Neural progenitor cell (in vitro differentiated cells): ENCODE data around the gene ANO10. TPM values are rescaled to one million over a fixed set of nuclear protein-coding genes. Genes with fewer than 3 reads are reported as not detected.

Experiments
- DNase-seq: peaks from one replicate; pipeline ENCODE4 v3.0.0-alpha.2; 2016; ENCODE audit warnings: low spot score
- H2AFZ ChIP-seq: fragments of 200-600 bp; sonication (generic); replicated peaks from 2 replicates; pipeline ENCODE4 v1.6.1; 2016; ENCODE audit warnings: antibody characterized with exemption
- H3F3A ChIP-seq: fragments of 200-600 bp; sonication (generic); 2 replicates; pipeline ENCODE4 v1.6.1; 2016; ENCODE audit warnings: antibody characterized with exemption, low read depth
- H3K27ac ChIP-seq: fragments of 200-600 bp; sonication (generic); 2 replicates; pipeline ENCODE4 v1.5.1; 2016; ENCODE audit warnings: mild to moderate bottlenecking
- H3K27me3 ChIP-seq: fragments of 200-600 bp; sonication (generic); 2 replicates; pipeline ENCODE4 v1.6.1; 2016; ENCODE audit warnings: mild to moderate bottlenecking, moderate library complexity
- H3K36me3 ChIP-seq: fragments of 200-600 bp; sonication (generic); 2 replicates; pipeline ENCODE4 v1.5.1; 2016
- H3K4me1 ChIP-seq: fragments of 200-600 bp; sonication (generic); 2 replicates; pipeline ENCODE4 v1.6.1; 2016; ENCODE audit warnings: mixed run types
- H3K4me2 ChIP-seq: fragments of 200-600 bp; sonication (generic); 2 replicates; pipeline ENCODE4 v1.6.1; 2016
- H3K4me3 ChIP-seq: fragments of 200-600 bp; sonication (generic); 2 replicates; pipeline ENCODE4 v1.5.1; 2016
- H3K79me2 ChIP-seq: fragments of 200-600 bp; sonication (generic); 2 replicates; pipeline ENCODE4 v1.6.1; 2016; ENCODE audit warnings: low read depth
- H3K9ac ChIP-seq: fragments of 200-600 bp; sonication (generic); 2 replicates; pipeline ENCODE4 v1.6.1; 2016
- H3K9me3 ChIP-seq: fragments of 200-600 bp; sonication (generic); 2 replicates; pipeline ENCODE4 v1.5.1; 2016; ENCODE audit warnings: low read depth
- H4K20me1 ChIP-seq: fragments of 200-600 bp; sonication (generic); 2 replicates; pipeline ENCODE4 v1.6.1; 2016; ENCODE audit warnings: low read depth
- H3K27ac Mint-ChIP-seq: 3 replicates; pipeline ENCODE4 v1.8.0; 2021; ENCODE audit warnings: mixed read lengths
- H3K27me3 Mint-ChIP-seq: 2 replicates; pipeline ENCODE4 v1.8.0; 2022; ENCODE audit warnings: low read depth, mild to moderate bottlenecking, inconsistent platforms, moderate library complexity, mixed read lengths; ENCODE audit not compliant: insufficient read depth
- H3K36me3 Mint-ChIP-seq: 3 replicates; pipeline ENCODE4 v1.8.0; 2021; ENCODE audit warnings: mixed read lengths
- H3K4me1 Mint-ChIP-seq: 3 replicates; pipeline ENCODE4 v1.8.0; 2021; ENCODE audit warnings: mixed read lengths
- H3K4me3 Mint-ChIP-seq: 3 replicates; pipeline ENCODE4 v1.8.0; 2021; ENCODE audit warnings: mild to moderate bottlenecking, moderate library complexity, mixed read lengths
- H3K9me3 Mint-ChIP-seq: 3 replicates; pipeline ENCODE4 v1.8.0; 2020; ENCODE audit warnings: mixed read lengths
- EZH2 ChIP-seq: fragments of 200-600 bp; sonication (generic); IDR thresholded peaks from 2 replicates; pipeline ENCODE4 v1.6.1; 2017; ENCODE audit warnings: antibody characterized with exemption, mild to moderate bottlenecking, moderate library complexity
- EZH2phosphoT487 ChIP-seq: fragments of 200-600 bp; sonication (generic); IDR thresholded peaks from 2 replicates; pipeline ENCODE4 v1.6.1; 2017; ENCODE audit warnings: antibody characterized with exemption
- total RNA-seq: library from RNA; depleted of rRNA; stranded (reverse); fragments of >200 nt; gene quantifications from 2 replicates; pipeline ENCODE4 v1.2.3, GENCODE V29; 2015; ENCODE audit warnings: low replicate concordance
- TF ChIP-seq, protein P1 (sequence below): fragments of 200-600 bp; sonication (generic); IDR thresholded peaks from 2 replicates; pipeline ENCODE4 v1.5.1; 2017; ENCODE audit warnings: antibody characterized with exemption, mild to moderate bottlenecking

ANO10 gene
- total RNA-seq, 1 donor from 2014 or later: 44.4 TPM

DNA sequence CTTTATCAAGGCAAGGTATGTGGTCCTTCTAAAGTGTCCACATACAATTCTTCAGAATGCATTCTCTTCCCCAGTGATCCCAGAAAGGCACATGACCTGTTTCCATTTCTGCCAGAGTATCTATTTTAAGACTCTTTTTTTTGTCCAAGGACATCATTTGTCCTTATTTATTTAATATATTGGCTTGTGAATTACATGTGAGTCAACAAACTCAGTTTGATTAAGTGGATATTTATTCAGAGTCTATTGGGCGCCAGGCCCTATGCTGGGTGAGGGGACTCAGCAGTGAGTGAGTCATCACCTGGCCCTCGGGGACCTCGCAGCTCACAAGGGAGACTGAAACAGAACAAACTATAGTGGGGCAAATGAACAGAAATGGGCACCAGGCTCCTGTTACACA is 198.7 kb downstream of the ANO10 start:
- Mint-ChIP-seq H3K9me3 (no peaks in the 10 kb centered on the region), H3K36me3 (peaks cover 2% of the 10 kb centered on the region), H3K27ac (no peak overlapping the region), H3K4me1 (no peaks in the 10 kb centered on the region), H3K27me3 (peaks cover 2% of the 10 kb centered on the region), H3K4me3 (no peak overlapping the region)
- no peak overlapping the region for H3K9ac ChIP-seq
- TF ChIP-seq EZH2 (no peak), EZH2phosphoT487 (no peak)
- H3K4me3 ChIP-seq: no peak overlapping the region
- no peaks in the 10 kb centered on the region for H3K27me3 ChIP-seq
- H2AFZ ChIP-seq: no peak overlapping the region
- no peak for DNase-seq
- no peak overlapping the region for H3K4me2 ChIP-seq
- H3F3A ChIP-seq: no peaks in the 10 kb centered on the region
- H3K36me3 ChIP-seq: no peaks in the 10 kb centered on the region
- no peaks in the 10 kb centered on the region for H3K4me1 ChIP-seq
- no peaks in the 10 kb centered on the region for H3K79me2 ChIP-seq
- H4K20me1 ChIP-seq: no peaks in the 10 kb centered on the region
- H3K9me3 ChIP-seq: no peaks in the 10 kb centered on the region
- no peak overlapping the region for H3K27ac ChIP-seq

GRCh38 chr3:43418601-43419272 is 203.1 kb downstream of the ANO10 start:
- no peaks in the 10 kb centered on the region for H3K9me3 Mint-ChIP-seq
- H3K36me3 ChIP-seq: no peaks in the 10 kb centered on the region

DNA sequence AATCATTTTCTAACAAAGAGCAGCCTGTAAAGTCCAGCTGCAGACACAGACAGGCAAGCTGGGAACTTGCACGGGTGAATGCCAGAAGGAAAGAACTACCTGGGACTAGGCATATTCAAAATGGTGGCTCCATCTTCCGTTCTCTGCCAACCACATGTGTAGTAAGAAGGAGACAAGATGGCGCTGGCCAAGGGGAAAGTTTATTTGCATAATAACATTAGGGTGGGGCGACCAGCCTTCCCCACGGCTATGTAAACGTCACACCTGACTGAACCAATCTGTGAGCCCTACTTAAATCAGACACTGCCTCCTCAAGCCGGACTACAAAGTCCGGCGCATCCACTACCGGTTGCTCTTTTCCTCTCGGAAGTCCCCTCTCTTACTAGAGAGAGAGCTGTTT is 204.7 kb downstream of the ANO10 start:
- Mint-ChIP-seq H3K27me3 (peaks cover 2% of the 10 kb centered on the region), H3K9me3 (no peaks in the 10 kb centered on the region), H3K27ac (no peak overlapping the region), H3K4me1 (no peaks in the 10 kb centered on the region), H3K4me3 (no peak overlapping the region), H3K36me3 (no peaks in the 10 kb centered on the region)
- Histone ChIP-seq H3K4me1 (peaks cover 2% of the 10 kb centered on the region), H3K9me3 (no peaks in the 10 kb centered on the region), H3F3A (no peaks in the 10 kb centered on the region), H3K27me3 (no peaks in the 10 kb centered on the region), H3K36me3 (no peaks in the 10 kb centered on the region), H3K9ac (no peak overlapping the region), H3K27ac (no peak overlapping the region), H2AFZ (no peak overlapping the region), H4K20me1 (no peaks in the 10 kb centered on the region), H3K4me2 (no peak overlapping the region), H3K4me3 (no peak overlapping the region), H3K79me2 (no peaks in the 10 kb centered on the region)
- TF ChIP-seq, protein P1, sequence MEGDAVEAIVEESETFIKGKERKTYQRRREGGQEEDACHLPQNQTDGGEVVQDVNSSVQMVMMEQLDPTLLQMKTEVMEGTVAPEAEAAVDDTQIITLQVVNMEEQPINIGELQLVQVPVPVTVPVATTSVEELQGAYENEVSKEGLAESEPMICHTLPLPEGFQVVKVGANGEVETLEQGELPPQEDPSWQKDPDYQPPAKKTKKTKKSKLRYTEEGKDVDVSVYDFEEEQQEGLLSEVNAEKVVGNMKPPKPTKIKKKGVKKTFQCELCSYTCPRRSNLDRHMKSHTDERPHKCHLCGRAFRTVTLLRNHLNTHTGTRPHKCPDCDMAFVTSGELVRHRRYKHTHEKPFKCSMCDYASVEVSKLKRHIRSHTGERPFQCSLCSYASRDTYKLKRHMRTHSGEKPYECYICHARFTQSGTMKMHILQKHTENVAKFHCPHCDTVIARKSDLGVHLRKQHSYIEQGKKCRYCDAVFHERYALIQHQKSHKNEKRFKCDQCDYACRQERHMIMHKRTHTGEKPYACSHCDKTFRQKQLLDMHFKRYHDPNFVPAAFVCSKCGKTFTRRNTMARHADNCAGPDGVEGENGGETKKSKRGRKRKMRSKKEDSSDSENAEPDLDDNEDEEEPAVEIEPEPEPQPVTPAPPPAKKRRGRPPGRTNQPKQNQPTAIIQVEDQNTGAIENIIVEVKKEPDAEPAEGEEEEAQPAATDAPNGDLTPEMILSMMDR: no peak
- no peak for TF ChIP-seq EZH2
- TF ChIP-seq EZH2phosphoT487: no peak
- no peak for DNase-seq

More at GRCh38 chr3:43418601-43419272, 203.1 kb downstream of the ANO10 start:
- DNase-seq: no peak
- no peaks in the 10 kb centered on the region for H4K20me1 ChIP-seq
- H2AFZ ChIP-seq: no peak overlapping the region
- H3K9me3 ChIP-seq: no peaks in the 10 kb centered on the region
- H3K27me3 Mint-ChIP-seq: peaks cover 2% of the 10 kb centered on the region
- no peak overlapping the region for H3K4me2 ChIP-seq
- no peaks in the 10 kb centered on the region for H3F3A ChIP-seq
- H3K4me1 ChIP-seq: peaks cover 2% of the 10 kb centered on the region
- no peak overlapping the region for H3K4me3 Mint-ChIP-seq
- H3K4me1 Mint-ChIP-seq: no peaks in the 10 kb centered on the region
- TF ChIP-seq, protein P1: no peak
- TF ChIP-seq EZH2: no peak
- no peak for TF ChIP-seq EZH2phosphoT487
- no peak overlapping the region for H3K9ac ChIP-seq
- no peaks in the 10 kb centered on the region for H3K79me2 ChIP-seq
- H3K4me3 ChIP-seq: no peak overlapping the region
- no peaks in the 10 kb centered on the region for H3K36me3 Mint-ChIP-seq
- H3K27ac ChIP-seq: no peak overlapping the region
- H3K27me3 ChIP-seq: no peaks in the 10 kb centered on the region
- H3K27ac Mint-ChIP-seq: no peak overlapping the region

DNA sequence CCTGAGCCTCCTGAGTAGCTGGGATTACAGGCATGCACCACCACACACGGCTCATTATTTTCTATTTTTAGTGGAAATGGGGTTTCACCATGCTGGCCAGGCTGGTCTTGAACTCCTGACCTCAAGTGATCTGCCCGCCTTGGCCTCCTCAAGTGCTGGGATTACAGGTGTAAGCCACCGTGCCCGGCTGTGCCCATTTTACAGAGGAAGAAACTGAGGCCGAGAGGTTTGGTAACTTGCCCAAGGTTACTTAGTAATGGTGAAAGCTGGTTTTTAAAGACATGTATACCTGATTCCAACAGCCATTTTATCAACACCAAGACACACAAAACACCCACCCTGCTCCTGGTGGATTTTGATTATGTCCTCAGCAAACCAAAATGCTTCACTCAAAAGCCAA is 206.7 kb downstream of the ANO10 start:
- TF ChIP-seq EZH2 (no peak), EZH2phosphoT487 (no peak)
- TF ChIP-seq, protein P1: no peak
- H3F3A ChIP-seq: no peaks in the 10 kb centered on the region
- no peak overlapping the region for H3K4me2 ChIP-seq
- no peak for DNase-seq
- H3K4me1 ChIP-seq: peaks cover 12% of the 10 kb centered on the region
- no peaks in the 10 kb centered on the region for H3K36me3 ChIP-seq
- H3K4me3 Mint-ChIP-seq: no peak overlapping the region
- H4K20me1 ChIP-seq: no peaks in the 10 kb centered on the region
- no peak overlapping the region for H3K27ac ChIP-seq
- H3K9ac ChIP-seq: no peak overlapping the region
- no peaks in the 10 kb centered on the region for H3K79me2 ChIP-seq
- H3K36me3 Mint-ChIP-seq: no peaks in the 10 kb centered on the region
- peaks cover 2% of the 10 kb centered on the region for H3K27me3 Mint-ChIP-seq
- no peak overlapping the region for H3K4me3 ChIP-seq
- no peaks in the 10 kb centered on the region for H3K9me3 Mint-ChIP-seq
- peaks cover 6% of the 10 kb centered on the region for H3K4me1 Mint-ChIP-seq
- no peaks in the 10 kb centered on the region for H3K27me3 ChIP-seq
- no peaks in the 10 kb centered on the region for H3K9me3 ChIP-seq
- no peak overlapping the region for H2AFZ ChIP-seq
- H3K27ac Mint-ChIP-seq: no peak overlapping the region
